Cardiac muscle cell (in vitro differentiated cells and primary cell): Measurements from ENCODE around the gene ALG2. TPM values are rescaled to one million over a fixed set of nuclear protein-coding genes. Genes with fewer than 3 reads are reported as not detected.

Source experiments
- DNase-seq, 2 donors: peaks; one replicate each; pipeline versions ENCODE4 v3.0.0 to v3.0.0-alpha.2; 2010 to 2017; ENCODE audit warnings: low read depth in 1 of 2, low spot score in 1 of 2
- H3K27ac ChIP-seq: fragments of 200-600 bp; sonication (generic); 2 replicates; pipeline ENCODE4 v1.5.1; 2016
- H3K27me3 ChIP-seq: fragments of 200-600 bp; sonication (generic); 2 replicates; pipeline ENCODE4 v1.6.0; 2016; ENCODE audit warnings: control low read depth
- H3K36me3 ChIP-seq: fragments of 200-600 bp; sonication (generic); 2 replicates; pipeline ENCODE4 v1.5.1; 2016; ENCODE audit warnings: control low read depth
- H3K4me1 ChIP-seq: fragments of 200-600 bp; sonication (generic); 2 replicates; pipeline ENCODE4 v1.8.1; 2017; ENCODE audit warnings: low read depth, mild to moderate bottlenecking, mixed run types
- H3K4me3 ChIP-seq: fragments of 200-600 bp; sonication (generic); 2 replicates; pipeline ENCODE4 v1.5.1; 2016; ENCODE audit warnings: mild to moderate bottlenecking
- H3K9me3 ChIP-seq: fragments of 200-600 bp; sonication (generic); 2 replicates; pipeline ENCODE4 v1.5.1; 2017; ENCODE audit warnings: low read depth, mild to moderate bottlenecking, control low read depth
- CTCF ChIP-seq: IDR thresholded peaks from 2 replicates; pipeline ENCODE4 v1.5.1; 2012; ENCODE audit warnings: low read depth, mild to moderate bottlenecking, low read length
- polyA plus RNA-seq: library from polyadenylated mRNA; unstranded; fragments of >200 nt; fragmentation: Nextera tagmentation; extraction: Ambion mirVana; gene quantifications from 2 replicates; pipeline ENCODE4 v1.2.1, GENCODE V29; 2016
- total RNA-seq: library from RNA; depleted of rRNA; stranded (reverse); fragments of >200 nt; gene quantifications from 2 replicates; pipeline ENCODE4 v1.2.3, GENCODE V29; 2016

The ALG2 gene
- total and polyA plus RNA-seq, 2 experiments from 2014 or later = 38.3 to 44.4 TPM

DNA sequence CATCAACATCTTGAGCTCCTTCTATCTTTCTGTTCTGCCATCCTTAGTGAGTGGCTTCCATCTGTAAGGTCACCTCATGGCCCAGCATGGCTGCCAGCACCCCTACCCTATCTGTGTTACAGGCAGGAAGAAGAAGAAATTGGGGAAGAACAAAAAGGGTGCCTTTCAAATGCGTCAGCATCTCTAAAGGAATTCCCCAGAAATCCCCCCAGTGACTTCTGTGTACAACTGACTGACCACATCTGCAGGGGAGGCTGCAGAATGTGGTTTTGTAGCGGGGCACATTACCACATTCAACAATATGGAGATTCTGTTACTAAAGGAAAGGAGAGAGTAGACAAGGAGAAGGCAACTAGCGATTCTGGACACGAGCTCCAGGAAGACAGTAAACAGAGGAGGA is 40.1 kb downstream of the ALG2 start:
- Histone ChIP-seq H3K4me3 (no peak overlapping the region), H3K27ac (no peak overlapping the region), H3K4me1 (no peaks in the 10 kb centered on the region), H3K27me3 (no peaks in the 10 kb centered on the region), H3K36me3 (no peaks in the 10 kb centered on the region), H3K9me3 (no peaks in the 10 kb centered on the region)
- no peak for TF ChIP-seq CTCF
- DNase-seq = peak in 1 of 2 donors; percentile 77

DNA sequence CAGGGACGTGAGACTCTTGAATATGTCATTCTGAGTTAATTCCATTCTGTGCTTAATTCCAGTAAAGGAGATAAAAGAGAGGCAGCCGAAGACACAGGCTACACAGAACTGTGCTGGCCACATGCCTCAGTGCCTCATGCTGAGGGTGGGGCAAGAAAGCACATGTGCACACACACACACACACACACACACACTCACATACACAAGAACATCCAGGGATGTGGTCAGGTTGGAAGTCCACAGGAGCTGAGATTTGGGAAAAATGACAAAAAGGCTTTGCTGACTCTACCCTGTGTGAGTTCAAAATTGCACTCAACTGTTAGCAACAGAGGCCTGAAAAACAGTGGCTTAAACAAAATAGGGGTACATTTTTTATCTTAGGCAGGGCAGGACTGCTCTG is 40.5 kb downstream of the ALG2 start:
- no peaks in the 10 kb centered on the region for H3K9me3 ChIP-seq
- no peak overlapping the region for H3K4me3 ChIP-seq
- TF ChIP-seq CTCF = no peak
- H3K4me1 ChIP-seq = no peaks in the 10 kb centered on the region
- H3K27me3 ChIP-seq = no peaks in the 10 kb centered on the region
- H3K36me3 ChIP-seq = no peaks in the 10 kb centered on the region
- DNase-seq = peak in 1 of 2 donors; percentile 39
- H3K27ac ChIP-seq = no peak overlapping the region

- Histone ChIP-seq H3K9me3 (no peaks in the 10 kb centered on the region), H3K27me3 (no peaks in the 10 kb centered on the region), H3K4me3 (no peak overlapping the region), H3K36me3 (no peaks in the 10 kb centered on the region), H3K27ac (no peak overlapping the region), H3K4me1 (no peaks in the 10 kb centered on the region)
- no peak for DNase-seq
- TF ChIP-seq CTCF = no peak
Observed at GRCh38 chr9:99180662-99181061, 41.1 kb downstream of the ALG2 start.

DNA sequence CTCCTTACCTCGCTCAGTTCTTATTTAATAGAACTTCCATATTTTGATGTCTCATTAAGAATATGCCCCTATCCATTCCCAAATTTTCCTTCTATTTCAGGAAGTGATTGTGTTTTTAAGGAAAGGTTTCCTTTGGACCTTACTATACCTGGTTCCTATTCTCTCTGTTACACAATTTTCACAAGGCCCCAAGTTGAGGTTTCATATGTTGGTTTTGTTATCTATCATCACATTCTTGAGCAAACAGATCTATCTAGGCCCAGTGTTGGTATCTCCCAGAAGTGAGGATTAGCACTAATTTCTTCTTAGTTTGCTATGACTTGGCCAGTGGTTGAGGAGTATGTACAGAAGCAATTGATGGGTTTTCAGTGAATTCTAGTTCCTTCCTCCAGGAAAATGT is 41.5 kb downstream of the ALG2 start:
- TF ChIP-seq CTCF = no peak
- H3K4me3 ChIP-seq = no peak overlapping the region
- no peak overlapping the region for H3K27ac ChIP-seq
- no peak for DNase-seq
- H3K9me3 ChIP-seq = no peaks in the 10 kb centered on the region
- H3K27me3 ChIP-seq = no peaks in the 10 kb centered on the region
- H3K36me3 ChIP-seq = no peaks in the 10 kb centered on the region
- no peaks in the 10 kb centered on the region for H3K4me1 ChIP-seq

- H3K36me3 ChIP-seq = no peaks in the 10 kb centered on the region
- no peaks in the 10 kb centered on the region for H3K9me3 ChIP-seq
- no peak for TF ChIP-seq CTCF
- no peak for DNase-seq
- H3K4me3 ChIP-seq = no peak overlapping the region
- peaks cover 2% of the 10 kb centered on the region for H3K4me1 ChIP-seq
- no peaks in the 10 kb centered on the region for H3K27me3 ChIP-seq
- H3K27ac ChIP-seq = no peak overlapping the region
Observed at GRCh38 chr9:99178912-99179872, 42.5 kb downstream of the ALG2 start.
